K562 (cell line): ENCODE results near the gene STX2. TPM values are rescaled to one million over a fixed set of nuclear protein-coding genes. Genes with fewer than 3 reads are reported as not detected.
A peak's percentile ranks its signal among the peaks of the same experiment; 100 is the strongest.

ENCODE experiments used
- ARID1B ChIP-seq: fragments of 450-650 bp; IDR thresholded peaks from 2 replicates; pipeline ENCODE4 v1.6.1; 2016; ENCODE audit warnings: antibody characterized with exemption, mild to moderate bottlenecking, inconsistent platforms
- HMGN3 ChIP-seq: IDR thresholded peaks from 2 replicates; pipeline ENCODE4 v1.6.1; 2011; ENCODE audit warnings: borderline replicate concordance, low read depth, mild to moderate bottlenecking, mixed read lengths, low read length; ENCODE audit not compliant: insufficient read length; ENCODE audit errors: extremely low read depth
- SMAD1 ChIP-seq: fragments of 150-350 bp; IDR thresholded peaks from 2 replicates; pipeline ENCODE4 v1.6.1; 2014; ENCODE audit warnings: low read length, low read depth; ENCODE audit not compliant: partially characterized antibody
- SMAD2 ChIP-seq: fragments of 150-350 bp; IDR thresholded peaks from 2 replicates; pipeline ENCODE4 v1.6.1; 2014; ENCODE audit warnings: low read depth, mild to moderate bottlenecking, low read length
- SMARCA4 ChIP-seq: fragments of 450-650 bp; IDR thresholded peaks from 2 replicates; pipeline ENCODE4 v1.6.1; 2016
- SPI1 ChIP-seq: IDR thresholded peaks from 2 replicates; pipeline ENCODE4 v1.6.1; 2011; ENCODE audit warnings: low read depth, low read length, control low read depth, borderline replicate concordance
- ZFPM2 ChIP-seq: fragments of 250-450 bp; sonication (Bioruptor Pico); IDR thresholded peaks from 2 replicates; pipeline ENCODE4 v1.5.1; 2022; ENCODE audit warnings: mild to moderate bottlenecking
- ZNF274 ChIP-seq: IDR thresholded peaks from 2 replicates; pipeline ENCODE4 v1.6.1; 2011; ENCODE audit warnings: low read depth, mild to moderate bottlenecking, low read length, moderate library complexity, borderline replicate concordance
- polyA plus RNA-seq, 8 experiments: library from polyadenylated mRNA; depleted of rRNA in 4 of 8; stranded (reverse) in 5 of 8; unstranded in 3 of 8; fragments of >200 nt; fragmentation: Nextera tagmentation in 2 of 8; fragmentation: Illumina TruSeq in 1 of 8; extraction: Ambion mirVana in 2 of 8; extraction: Trizol in 1 of 8; gene quantifications; 2 replicates each; pipeline versions ENCODE4 v1.2.1 to v1.2.3, GENCODE V29; 2011 to 2014; ENCODE audit warnings: inconsistent platforms in 1 of 8, missing spikeins in 1 of 8
- total RNA-seq, 7 experiments: library from RNA; depleted of rRNA in 6 of 7; stranded (reverse); fragments of >200 nt in 6 of 7; fragmentation: Illumina TruSeq in 2 of 7; extraction: Trizol in 2 of 7; gene quantifications; 2 replicates each; pipeline versions ENCODE4 v1.2.1 to v1.2.3, GENCODE V29; 2011 to 2021; ENCODE audit warnings: low replicate concordance in 1 of 7
- TF ChIP-seq, protein P1 (sequence below), 2 experiments: fragments of 450-650 bp in 1 of 2; sonication (generic) in 1 of 2; formaldehyde crosslinking in 1 of 2; IDR thresholded peaks; 2 replicates each; pipeline versions ENCODE4 v1.7.1 to v1.9.0; 2016 to 2022; ENCODE audit warnings: inconsistent platforms in 1 of 2, mild to moderate bottlenecking in 1 of 2, missing genetic modification reagents in 1 of 2
- TF ChIP-seq, protein P2 (sequence below): fragments of 250-450 bp; sonication (Bioruptor Pico); IDR thresholded peaks from 2 replicates; pipeline ENCODE4 v1.8.0; 2022; ENCODE audit warnings: inconsistent platforms, mild to moderate bottlenecking, moderate library complexity, borderline replicate concordance
- TF ChIP-seq, protein P3 (sequence below): IDR thresholded peaks from 2 replicates; pipeline ENCODE4 v1.6.1; 2012; ENCODE audit warnings: low read depth, low read length, improper control_type of control experiment, borderline replicate concordance
- TF ChIP-seq, protein P4 (sequence below): fragments of 250-450 bp; sonication (Bioruptor Pico); IDR thresholded peaks from 2 replicates; pipeline ENCODE4 v1.5.0; 2020; ENCODE audit warnings: mild to moderate bottlenecking

The STX2 gene
- total and polyA plus RNA-seq, 9 of the 15 experiments (the other 6 are each of a cell fraction or from before 2014, with no cell fraction given): 22.2 to 54.6 (median 30.8) TPM

DNA sequence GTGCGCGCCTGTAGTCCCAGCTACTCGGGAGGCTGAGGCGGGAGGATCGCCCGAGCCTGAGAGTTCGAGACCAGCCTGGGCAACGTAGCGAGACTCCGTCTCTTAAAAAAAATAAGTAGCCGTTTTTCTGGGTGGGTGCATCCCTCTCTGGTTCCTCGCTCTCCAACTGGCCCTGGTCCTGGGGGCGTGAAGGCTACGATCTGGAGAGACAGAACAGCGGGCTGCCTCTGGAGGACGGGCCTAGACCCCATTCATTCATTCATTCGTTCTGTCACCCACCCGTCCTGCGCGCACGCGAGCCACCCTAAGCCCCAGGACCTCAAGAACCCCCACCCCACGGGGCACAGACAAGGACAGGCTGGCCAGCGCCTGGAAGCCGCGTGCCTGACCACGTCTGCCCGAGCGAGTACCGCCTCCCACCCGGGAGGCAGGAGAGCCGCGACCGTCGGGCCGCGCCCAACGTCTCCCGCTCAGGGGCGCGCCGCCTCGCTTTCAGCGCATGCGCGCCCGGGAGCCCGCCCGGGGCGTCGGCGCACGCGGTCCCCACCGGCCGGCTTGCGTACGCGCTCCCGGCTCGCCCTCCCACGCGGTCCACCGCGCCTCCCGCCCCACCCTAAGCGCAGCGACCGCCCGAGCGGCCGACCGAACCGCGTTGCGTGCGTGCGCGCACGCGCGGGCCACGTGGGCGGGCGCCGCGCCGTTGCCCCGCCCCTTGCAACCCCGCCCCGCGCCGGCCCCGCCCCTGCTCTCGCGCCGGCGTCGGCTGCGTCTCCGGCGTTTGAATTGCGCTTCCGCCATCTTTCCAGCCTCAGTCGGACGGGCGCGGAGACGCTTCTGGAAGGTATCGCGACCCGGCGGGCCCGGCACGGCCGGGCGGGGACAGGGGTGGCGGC, 32.5 kb upstream of the STX2 start, which contains the start of gene RAN (continued):
- TF ChIP-seq, protein P1, sequence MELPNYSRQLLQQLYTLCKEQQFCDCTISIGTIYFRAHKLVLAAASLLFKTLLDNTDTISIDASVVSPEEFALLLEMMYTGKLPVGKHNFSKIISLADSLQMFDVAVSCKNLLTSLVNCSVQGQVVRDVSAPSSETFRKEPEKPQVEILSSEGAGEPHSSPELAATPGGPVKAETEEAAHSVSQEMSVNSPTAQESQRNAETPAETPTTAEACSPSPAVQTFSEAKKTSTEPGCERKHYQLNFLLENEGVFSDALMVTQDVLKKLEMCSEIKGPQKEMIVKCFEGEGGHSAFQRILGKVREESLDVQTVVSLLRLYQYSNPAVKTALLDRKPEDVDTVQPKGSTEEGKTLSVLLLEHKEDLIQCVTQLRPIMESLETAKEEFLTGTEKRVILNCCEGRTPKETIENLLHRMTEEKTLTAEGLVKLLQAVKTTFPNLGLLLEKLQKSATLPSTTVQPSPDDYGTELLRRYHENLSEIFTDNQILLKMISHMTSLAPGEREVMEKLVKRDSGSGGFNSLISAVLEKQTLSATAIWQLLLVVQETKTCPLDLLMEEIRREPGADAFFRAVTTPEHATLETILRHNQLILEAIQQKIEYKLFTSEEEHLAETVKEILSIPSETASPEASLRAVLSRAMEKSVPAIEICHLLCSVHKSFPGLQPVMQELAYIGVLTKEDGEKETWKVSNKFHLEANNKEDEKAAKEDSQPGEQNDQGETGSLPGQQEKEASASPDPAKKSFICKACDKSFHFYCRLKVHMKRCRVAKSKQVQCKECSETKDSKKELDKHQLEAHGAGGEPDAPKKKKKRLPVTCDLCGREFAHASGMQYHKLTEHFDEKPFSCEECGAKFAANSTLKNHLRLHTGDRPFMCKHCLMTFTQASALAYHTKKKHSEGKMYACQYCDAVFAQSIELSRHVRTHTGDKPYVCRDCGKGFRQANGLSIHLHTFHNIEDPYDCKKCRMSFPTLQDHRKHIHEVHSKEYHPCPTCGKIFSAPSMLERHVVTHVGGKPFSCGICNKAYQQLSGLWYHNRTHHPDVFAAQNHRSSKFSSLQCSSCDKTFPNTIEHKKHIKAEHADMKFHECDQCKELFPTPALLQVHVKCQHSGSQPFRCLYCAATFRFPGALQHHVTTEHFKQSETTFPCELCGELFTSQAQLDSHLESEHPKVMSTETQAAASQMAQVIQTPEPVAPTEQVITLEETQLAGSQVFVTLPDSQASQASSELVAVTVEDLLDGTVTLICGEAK (IDR thresholded peaks at IDR 0.05): peak; percentile 50
- TF ChIP-seq, protein P1 (CRISPR knock-in tag; IDR thresholded peaks at IDR 0.05): no peak
- TF ChIP-seq, protein P2, sequence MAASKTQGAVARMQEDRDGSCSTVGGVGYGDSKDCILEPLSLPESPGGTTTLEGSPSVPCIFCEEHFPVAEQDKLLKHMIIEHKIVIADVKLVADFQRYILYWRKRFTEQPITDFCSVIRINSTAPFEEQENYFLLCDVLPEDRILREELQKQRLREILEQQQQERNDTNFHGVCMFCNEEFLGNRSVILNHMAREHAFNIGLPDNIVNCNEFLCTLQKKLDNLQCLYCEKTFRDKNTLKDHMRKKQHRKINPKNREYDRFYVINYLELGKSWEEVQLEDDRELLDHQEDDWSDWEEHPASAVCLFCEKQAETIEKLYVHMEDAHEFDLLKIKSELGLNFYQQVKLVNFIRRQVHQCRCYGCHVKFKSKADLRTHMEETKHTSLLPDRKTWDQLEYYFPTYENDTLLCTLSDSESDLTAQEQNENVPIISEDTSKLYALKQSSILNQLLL (CRISPR knock-in tag): no peak
- TF ChIP-seq, protein P3, sequence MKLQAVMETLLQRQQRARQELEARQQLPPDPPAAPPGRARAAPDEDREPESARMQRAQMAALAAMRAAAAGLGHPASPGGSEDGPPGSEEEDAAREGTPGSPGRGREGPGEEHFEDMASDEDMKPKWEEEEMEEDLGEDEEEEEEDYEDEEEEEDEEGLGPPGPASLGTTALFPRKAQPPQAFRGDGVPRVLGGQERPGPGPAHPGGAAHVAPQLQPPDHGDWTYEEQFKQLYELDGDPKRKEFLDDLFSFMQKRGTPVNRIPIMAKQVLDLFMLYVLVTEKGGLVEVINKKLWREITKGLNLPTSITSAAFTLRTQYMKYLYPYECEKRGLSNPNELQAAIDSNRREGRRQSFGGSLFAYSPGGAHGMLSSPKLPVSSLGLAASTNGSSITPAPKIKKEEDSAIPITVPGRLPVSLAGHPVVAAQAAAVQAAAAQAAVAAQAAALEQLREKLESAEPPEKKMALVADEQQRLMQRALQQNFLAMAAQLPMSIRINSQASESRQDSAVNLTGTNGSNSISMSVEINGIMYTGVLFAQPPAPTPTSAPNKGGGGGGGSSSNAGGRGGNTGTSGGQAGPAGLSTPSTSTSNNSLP: no peak
- TF ChIP-seq SMAD2 (no peak), SPI1 (no peak), ZNF274 (no peak), ZFPM2 (CRISPR knock-in tag) (0 out of 2 replicates have a peak, but pooled peaks have one; percentile 20), HMGN3 (peak; percentile 3), SMARCA4 (no peak), SMAD1 (peak; percentile 70), ARID1B (no peak)
- TF ChIP-seq, protein P4, sequence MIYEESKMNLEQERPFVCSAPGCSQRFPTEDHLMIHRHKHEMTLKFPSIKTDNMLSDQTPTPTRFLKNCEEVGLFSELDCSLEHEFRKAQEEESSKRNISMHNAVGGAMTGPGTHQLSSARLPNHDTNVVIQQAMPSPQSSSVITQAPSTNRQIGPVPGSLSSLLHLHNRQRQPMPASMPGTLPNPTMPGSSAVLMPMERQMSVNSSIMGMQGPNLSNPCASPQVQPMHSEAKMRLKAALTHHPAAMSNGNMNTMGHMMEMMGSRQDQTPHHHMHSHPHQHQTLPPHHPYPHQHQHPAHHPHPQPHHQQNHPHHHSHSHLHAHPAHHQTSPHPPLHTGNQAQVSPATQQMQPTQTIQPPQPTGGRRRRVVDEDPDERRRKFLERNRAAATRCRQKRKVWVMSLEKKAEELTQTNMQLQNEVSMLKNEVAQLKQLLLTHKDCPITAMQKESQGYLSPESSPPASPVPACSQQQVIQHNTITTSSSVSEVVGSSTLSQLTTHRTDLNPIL (CRISPR knock-in tag): no peak
